GM18909 (cell line): ENCODE data around the gene PCED1A.

ENCODE experiments used
- ATAC-seq: cut with Tn5 transposase; IDR thresholded peaks from one replicate; pipeline ENCODE4 v1.9.1; 2021; ENCODE audit warnings: mild to moderate bottlenecking; ENCODE audit not compliant: unreplicated experiment, poor library complexity

The PCED1A gene

GRCh38 chr20:2867081-2867864, 26.8 kb upstream of the PCED1A start:
- ATAC-seq: no peak

- ATAC-seq: no peak
Measured at GRCh38 chr20:2866236-2866635, 25.8 kb upstream of the PCED1A start.

- no peak for ATAC-seq
Measured at GRCh38 chr20:2865630-2866029, 25.2 kb upstream of the PCED1A start.

- no peak for ATAC-seq
Measured at GRCh38 chr20:2865101-2865500, 24.6 kb upstream of the PCED1A start.

GRCh38 chr20:2864626-2865025, 24.2 kb upstream of the PCED1A start:
- ATAC-seq: no peak

GRCh38 chr20:2859330-2860121, 19.1 kb upstream of the PCED1A start:
- ATAC-seq: no peak

- no peak for ATAC-seq
Measured at GRCh38 chr20:2858591-2858990, 18.1 kb upstream of the PCED1A start.

- ATAC-seq: no peak
Measured at GRCh38 chr20:2851086-2851485, 10.6 kb upstream of the PCED1A start.

- ATAC-seq: no peak
Measured at GRCh38 chr20:2849529-2849928, 9.1 kb upstream of the PCED1A start.

GRCh38 chr20:2847802-2848201, 7.3 kb upstream of the PCED1A start:
- ATAC-seq: no peak

- no peak for ATAC-seq
Measured at GRCh38 chr20:2846698-2847097, 6.2 kb upstream of the PCED1A start.

GRCh38 chr20:2845607-2846006, 5.2 kb upstream of the PCED1A start:
- no peak for ATAC-seq

- peak; percentile 46 for ATAC-seq
Measured at GRCh38 chr20:2840967-2841531, 594 bp upstream of the PCED1A start.

GRCh38 chr20:2839732-2840137, 720 bp downstream of the PCED1A start:
- no peak for ATAC-seq

- no peak for ATAC-seq
Measured at GRCh38 chr20:2838847-2839671, 1.4 kb downstream of the PCED1A start.

GRCh38 chr20:2838170-2838797, 2.2 kb downstream of the PCED1A start:
- ATAC-seq: no peak

GRCh38 chr20:2837221-2837960, 3.1 kb downstream of the PCED1A start:
- ATAC-seq: no peak

GRCh38 chr20:2836035-2836434, 4.4 kb downstream of the PCED1A start:
- no peak for ATAC-seq

- ATAC-seq: no peak
Measured at GRCh38 chr20:2835331-2835796, 5.1 kb downstream of the PCED1A start.
